ENCODE data around the gene LRP11. TPM values are rescaled to one million over a fixed set of nuclear protein-coding genes. Genes with fewer than 3 reads are reported as not detected.

LRP11 gene
- total RNA-seq, 1 experiment from 2014 or later: 32.4 TPM

DNA sequence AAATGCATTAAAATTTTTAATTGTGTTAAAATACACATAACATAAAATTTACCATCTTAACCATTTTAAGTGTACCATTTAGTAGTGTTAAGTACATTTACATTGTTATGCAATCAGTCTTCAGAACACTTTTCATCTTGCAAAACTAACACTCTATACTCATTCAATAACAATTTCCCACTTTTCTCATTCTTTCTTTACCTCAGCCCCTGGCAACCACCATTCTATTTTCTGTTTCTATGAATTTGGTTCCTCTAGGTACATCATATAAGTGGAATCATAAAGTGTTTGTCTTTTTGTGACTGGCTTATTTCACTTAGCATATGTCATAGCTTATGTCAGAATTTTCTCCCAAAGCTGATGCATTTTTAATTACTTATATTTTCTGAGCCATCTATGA is 82.4 kb downstream of the LRP11 start:
- H3K4me1 ChIP-seq: no peaks in the 10 kb centered on the region
- no peak overlapping the region for H3K27ac ChIP-seq
- no peak overlapping the region for H3K4me3 ChIP-seq
- no peaks in the 10 kb centered on the region for H3K9me3 ChIP-seq (replicated peaks)
- no peaks in the 10 kb centered on the region for H3K27me3 ChIP-seq
- DNase-seq: no peak
- peaks cover 37% of the 10 kb centered on the region for H3K36me3 ChIP-seq

DNA sequence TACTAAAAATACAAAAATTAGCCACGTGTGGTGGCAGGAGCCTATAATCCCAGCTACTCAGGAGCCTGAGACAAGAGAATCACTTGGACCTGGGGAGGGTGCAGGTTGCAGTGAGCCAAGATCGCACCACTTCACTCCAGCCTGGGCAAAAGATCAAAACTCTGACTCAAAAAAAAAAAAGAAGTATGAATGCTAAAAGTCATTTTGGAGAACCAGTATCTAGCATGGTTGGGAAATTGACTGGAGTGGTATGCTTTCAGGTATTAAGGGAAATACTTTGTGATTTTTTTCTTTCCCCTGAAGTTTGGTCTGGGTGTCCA is 84.6 kb downstream of the LRP11 start:
- no peaks in the 10 kb centered on the region for H3K4me1 ChIP-seq
- H3K27me3 ChIP-seq: no peaks in the 10 kb centered on the region
- no peaks in the 10 kb centered on the region for H3K9me3 ChIP-seq (replicated peaks)
- DNase-seq: no peak
- H3K4me3 ChIP-seq: no peak overlapping the region
- H3K27ac ChIP-seq: no peak overlapping the region
- peaks cover 54% of the 10 kb centered on the region for H3K36me3 ChIP-seq

DNA sequence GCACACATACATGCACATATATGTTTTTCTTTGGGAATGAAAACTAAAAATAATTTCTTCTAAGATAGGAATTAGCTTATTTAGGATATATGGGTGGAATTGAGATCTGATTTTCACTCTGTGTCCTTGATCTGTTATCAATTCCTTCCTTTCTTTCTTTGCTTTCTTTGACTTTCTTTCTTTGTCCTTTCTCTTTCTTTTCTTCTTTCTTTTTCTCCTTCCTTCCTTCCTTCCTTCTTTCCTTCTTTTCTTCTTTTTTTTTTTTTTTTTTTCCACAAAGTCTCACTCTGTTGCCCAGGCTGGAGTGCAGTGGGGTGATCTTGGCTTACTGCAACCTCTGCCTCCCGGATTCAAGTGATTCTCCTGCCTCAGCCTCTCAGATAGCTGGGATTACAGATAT is 86.5 kb downstream of the LRP11 start:
- peaks cover 57% of the 10 kb centered on the region for H3K36me3 ChIP-seq
- no peaks in the 10 kb centered on the region for H3K4me1 ChIP-seq
- no peaks in the 10 kb centered on the region for H3K27me3 ChIP-seq
- H3K27ac ChIP-seq: no peak overlapping the region
- no peak for DNase-seq
- no peaks in the 10 kb centered on the region for H3K9me3 ChIP-seq (replicated peaks)
- no peak overlapping the region for H3K4me3 ChIP-seq

DNA sequence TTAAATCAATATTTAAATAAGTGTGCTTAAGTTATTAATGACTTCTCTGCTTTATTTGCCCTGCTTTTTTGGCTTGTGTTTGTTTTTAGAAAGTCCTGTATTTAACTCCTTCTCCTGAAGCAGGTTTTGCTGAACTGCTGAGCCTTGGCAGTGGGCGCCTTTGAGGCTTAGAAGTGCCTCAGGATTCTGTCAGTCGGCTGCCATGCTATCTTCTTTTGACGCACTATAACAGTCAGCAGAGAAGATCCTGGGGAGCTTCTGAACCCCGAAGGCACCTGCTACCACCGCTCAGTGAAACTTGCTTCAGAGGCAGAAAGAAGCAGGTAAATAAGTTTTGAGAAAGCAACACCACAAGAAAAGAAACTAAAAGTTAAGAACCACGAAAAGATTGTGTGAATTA is 92.2 kb downstream of the LRP11 start:
- no peak for DNase-seq
- Histone ChIP-seq H3K4me1 (no peaks in the 10 kb centered on the region), H3K27me3 (no peaks in the 10 kb centered on the region), H3K4me3 (no peak overlapping the region), H3K27ac (no peak overlapping the region), H3K36me3 (peaks cover 48% of the 10 kb centered on the region), H3K9me3 (replicated peaks) (no peaks in the 10 kb centered on the region)

DNA sequence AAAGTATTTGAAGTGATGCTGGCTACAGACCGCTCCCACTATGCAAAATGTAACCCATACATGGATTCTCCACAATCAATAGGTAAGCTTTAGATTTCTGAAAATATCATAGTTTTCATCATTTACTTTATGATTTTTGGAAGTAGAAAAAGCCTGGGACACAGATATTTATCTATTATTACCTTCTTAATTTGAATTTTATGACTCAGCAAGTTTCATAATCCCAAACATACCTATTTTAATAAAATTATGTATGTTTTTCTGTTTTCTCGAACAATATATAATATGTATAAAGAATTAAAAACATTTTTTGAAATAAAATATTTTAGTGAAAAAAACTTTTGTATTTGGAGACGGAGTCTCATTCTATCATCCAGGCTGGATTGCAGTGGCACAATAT is 93.0 kb downstream of the LRP11 start:
- H3K4me3 ChIP-seq: no peak overlapping the region
- DNase-seq: no peak
- H3K27me3 ChIP-seq: no peaks in the 10 kb centered on the region
- H3K36me3 ChIP-seq: peaks cover 48% of the 10 kb centered on the region
- H3K4me1 ChIP-seq: no peaks in the 10 kb centered on the region
- peaks cover 4% of the 10 kb centered on the region; the same call in 1 of the 2 replicates for H3K9me3 ChIP-seq (replicated peaks)
- no peak overlapping the region for H3K27ac ChIP-seq

DNA sequence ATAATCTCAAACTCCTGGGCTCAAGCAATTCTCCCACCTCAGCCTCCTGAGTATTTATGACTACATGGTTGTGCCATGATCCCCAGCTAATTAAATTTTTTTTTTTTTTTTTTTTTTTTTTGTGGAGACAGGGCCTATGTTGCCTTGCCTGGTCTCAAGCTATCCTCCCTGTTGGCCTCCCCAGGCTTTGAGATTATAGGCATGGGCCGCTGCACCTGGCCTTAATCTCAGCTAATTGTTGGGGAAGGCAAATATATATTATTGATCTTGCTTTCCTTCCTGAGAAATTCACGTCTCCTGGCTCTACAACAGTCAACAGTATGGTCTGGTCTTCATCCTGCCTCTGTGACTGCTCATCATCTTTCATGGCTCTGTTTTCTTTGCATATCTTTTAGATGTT is 94.5 kb downstream of the LRP11 start:
- H3K27ac ChIP-seq: no peak overlapping the region
- no peak overlapping the region for H3K4me3 ChIP-seq
- peaks cover 7% of the 10 kb centered on the region; the same call in 1 of the 2 replicates for H3K9me3 ChIP-seq (replicated peaks)
- H3K4me1 ChIP-seq: no peaks in the 10 kb centered on the region
- DNase-seq: no peak
- H3K36me3 ChIP-seq: peaks cover 44% of the 10 kb centered on the region
- no peaks in the 10 kb centered on the region for H3K27me3 ChIP-seq

Other genes with a start within 250 kb of the LRP11 start
- 32.9 and 39.7 TPM in 2 replicates for gene KATNA1, start 215.6 kb downstream of the LRP11 start, total RNA-seq (2014; rRNA removed; shearing (Covaris generic))
- gene LATS1, start 146.3 kb downstream of the LRP11 start, total RNA-seq (2014; rRNA removed; shearing (Covaris generic)): 33.1 and 33.9 TPM in 2 replicates
- gene NUP43, start 117.8 kb downstream of the LRP11 start, total RNA-seq (2014; rRNA removed; shearing (Covaris generic)): 72.3 and 76.6 TPM in 2 replicates
- gene PCMT1, start 114.6 kb downstream of the LRP11 start, total RNA-seq (2014; rRNA removed; shearing (Covaris generic)): 95.8 and 101 TPM in 2 replicates
- not detected in 2 replicates for gene RAET1E, start 33.8 kb upstream of the LRP11 start, total RNA-seq (2014; rRNA removed; shearing (Covaris generic))
- gene RAET1G, start 58.8 kb upstream of the LRP11 start, total RNA-seq (2014; rRNA removed; shearing (Covaris generic)): not detected in 2 replicates
- 2.7 and 2.9 TPM in 2 replicates for gene ULBP2, start 77.7 kb upstream of the LRP11 start, total RNA-seq (2014; rRNA removed; shearing (Covaris generic))
- gene ULBP1, start 99.6 kb upstream of the LRP11 start, total RNA-seq (2014; rRNA removed; shearing (Covaris generic)): 0.99 and 1.7 TPM in 2 replicates
- gene RAET1L, start 161.2 kb upstream of the LRP11 start, total RNA-seq (2014; rRNA removed; shearing (Covaris generic)): not detected in 2 replicates
- gene ULBP3, start 204.8 kb upstream of the LRP11 start, total RNA-seq (2014; rRNA removed; shearing (Covaris generic)): 9.8 and 10.3 TPM in 2 replicates